ENCODE data around the gene ACAA1.
"Not testable (repeated sequence)": the region's sequence is repeated elsewhere in the genome, so short reads cannot be mapped to it uniquely, and the experiment has no call there.

ACAA1 gene

DNA sequence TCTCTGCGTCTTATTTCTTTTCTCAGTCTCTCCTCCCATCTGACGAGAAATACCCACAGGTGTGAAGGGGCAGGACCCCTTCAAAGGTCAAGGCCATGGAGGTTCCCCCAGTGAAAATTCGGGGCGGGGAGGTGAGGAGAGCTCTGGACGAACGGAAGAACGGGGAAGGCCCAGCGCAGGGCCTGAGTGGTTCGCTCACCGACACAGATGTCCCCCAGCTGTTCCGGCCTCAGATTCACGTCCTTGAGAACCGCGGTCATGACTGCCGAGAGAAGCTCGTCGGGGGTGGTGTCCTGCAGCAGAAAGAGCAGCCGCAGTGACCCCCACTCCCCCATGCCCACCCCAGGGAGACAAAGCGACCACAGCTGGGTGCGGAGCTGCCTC, 542 bp downstream of the ACAA1 start:
- in situ Hi-C loops (cut with HindIII; ENCODE audit: low sequenced_read_pairs) = no loop called here

DNA sequence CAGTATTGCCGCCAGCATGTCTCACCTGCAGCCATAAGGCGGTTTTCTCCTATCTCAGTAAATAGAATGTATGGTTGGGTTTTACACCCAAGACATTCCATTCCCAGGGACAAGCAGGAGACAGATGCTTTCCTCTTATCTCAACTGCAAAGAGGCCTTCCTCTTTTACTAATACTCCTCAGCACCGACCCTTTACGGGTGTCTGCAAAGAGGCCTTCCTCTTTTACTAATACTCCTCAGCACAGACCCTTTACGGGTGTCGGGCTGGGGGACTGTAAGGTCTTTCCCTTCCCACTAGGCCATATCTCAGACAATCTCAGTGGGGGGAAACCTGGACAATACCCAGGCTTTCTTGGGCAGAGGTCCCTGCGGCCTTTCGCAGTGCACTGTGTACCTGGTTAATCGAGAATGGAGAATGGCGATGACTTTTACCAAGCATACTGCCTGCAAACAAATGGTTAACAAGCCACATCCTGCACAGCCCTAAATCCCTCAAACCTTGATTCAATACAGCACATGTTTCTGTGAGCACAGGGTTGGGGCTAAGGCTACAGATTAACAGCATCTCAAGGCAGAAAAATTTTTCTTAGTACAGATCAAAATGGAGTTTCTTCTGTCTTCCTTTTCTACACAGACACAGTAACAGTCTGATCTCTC, 1.2 kb downstream of the ACAA1 start:
- in situ Hi-C loops (cut with HindIII; ENCODE audit: low sequenced_read_pairs) = not testable (repeated sequence)

DNA sequence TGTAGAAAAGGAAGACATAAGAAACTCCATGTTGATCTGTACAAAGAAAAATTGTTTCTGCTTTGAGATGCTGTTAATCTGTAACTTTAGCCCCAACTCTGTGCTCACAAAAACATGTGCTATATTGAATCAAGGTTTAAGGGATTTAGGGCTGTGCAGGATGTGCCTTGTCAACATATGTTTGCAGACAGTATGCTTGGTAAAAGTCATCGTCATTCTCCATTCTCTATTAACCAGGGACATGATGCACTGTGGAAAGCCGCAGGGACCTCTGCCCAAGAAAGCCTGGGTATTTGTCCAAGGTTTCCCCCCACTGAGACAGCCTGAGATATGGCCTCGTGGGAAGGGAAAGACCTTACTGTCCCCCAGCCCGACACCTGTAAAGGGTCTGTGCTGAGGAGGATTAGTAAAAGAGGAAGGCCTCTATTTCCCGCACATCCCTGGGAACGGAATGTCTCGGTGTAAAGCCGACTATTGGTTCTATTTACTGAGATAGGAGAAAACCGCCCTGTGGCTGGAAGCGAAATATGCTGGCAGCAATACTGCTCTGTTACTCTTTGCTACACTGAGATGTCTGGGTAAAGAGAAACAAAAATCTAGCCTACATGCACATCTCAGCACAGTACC, 2.3 kb downstream of the ACAA1 start:
- in situ Hi-C loops (cut with HindIII; ENCODE audit: low sequenced_read_pairs) = not testable (repeated sequence)

DNA sequence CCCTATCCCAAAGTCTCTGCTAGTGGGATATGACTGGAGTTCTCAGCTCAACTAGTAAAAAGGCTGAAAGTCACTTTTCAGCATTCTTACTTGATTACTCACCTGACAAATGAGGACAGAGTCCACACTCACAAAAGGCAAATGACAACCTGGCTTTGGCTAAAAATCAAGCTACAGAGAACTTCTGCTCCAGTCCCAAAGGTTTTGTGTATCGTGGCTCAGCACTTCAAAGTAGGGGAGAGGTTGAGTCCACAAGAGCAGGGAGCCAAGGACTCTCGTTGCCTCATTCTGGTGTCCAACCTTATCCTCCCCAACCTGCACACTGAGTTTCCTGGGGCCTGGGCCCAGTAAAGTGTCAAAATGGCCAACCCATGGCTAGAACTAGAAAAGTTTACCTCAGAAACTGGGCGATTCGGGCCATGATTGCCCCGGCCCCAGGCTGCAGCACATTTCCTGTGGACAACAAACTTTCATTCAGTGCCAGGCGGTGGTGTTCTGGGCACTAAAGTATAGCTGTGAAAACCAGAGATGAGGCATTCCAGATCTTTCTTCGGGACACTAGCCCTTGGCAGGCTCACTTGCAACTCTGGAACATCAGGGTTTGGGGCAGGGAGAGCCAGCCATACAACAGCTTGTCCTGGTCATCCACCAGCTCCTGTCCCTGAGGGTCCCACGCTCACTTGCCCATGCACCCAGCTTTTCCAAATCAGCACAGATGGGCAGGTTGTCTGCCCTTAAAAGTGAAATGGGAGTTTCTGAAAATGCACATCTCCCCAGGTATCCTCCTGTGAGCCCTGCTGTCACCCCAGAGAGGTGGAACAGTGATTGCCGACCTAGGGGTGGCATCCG, 3.1 kb downstream of the ACAA1 start:
- in situ Hi-C loops (cut with HindIII; ENCODE audit: low sequenced_read_pairs) = no loop called here

DNA sequence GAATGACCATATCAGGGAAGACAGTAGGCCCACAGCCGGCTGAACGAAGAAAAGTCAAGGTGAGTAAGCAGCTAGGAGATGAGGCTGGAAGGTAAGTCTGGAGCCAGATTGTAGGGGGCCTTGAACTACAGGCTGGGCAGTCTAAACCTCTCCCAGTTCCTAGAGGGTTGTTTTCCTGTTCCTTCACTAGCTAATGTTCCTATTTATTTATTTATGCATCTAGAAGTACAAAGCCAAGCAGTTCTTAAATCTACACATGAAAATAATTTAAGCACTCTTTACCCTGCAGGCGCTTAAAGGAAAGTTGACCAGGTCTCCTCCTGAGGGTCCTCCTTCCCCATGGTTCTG, 3.7 kb downstream of the ACAA1 start:
- in situ Hi-C loops (cut with HindIII; ENCODE audit: low sequenced_read_pairs) = no loop called here

DNA sequence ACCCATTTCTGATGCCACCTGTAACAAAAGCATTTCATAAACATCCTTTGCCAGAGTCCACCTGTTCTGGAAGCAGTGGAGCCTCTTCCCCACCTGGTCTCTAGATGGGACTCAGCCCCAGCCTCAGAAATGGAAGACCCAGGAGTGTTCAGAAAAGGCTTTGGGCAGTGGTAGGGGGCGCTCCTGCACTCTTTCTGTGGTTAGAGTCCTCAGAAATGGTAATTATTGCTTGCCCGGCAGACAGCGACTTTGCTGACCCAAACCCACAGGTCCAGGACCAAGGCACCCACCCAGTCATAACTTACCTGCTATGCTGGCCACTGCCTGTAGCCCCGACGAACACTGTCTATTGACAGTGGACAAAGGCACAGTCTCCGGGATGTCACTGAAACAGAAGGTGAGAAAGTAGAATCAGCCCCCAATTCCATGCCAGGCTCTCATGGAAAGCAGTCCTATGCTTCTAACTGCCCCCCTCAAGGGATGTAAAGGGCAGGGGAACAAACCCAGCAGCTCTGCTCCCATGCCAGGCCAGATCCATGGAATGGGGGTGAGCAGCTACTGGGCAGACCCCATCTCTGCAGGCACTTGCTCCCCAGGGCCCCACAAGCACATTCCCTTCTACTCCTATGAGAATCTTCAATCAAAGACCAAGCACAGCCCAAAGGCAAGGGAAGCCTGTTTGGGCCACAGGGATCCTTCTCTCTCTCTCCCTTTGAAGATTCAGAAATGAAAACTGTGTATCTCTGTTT, 5.1 kb downstream of the ACAA1 start:
- in situ Hi-C loops (cut with HindIII; ENCODE audit: low sequenced_read_pairs) = no loop called here

DNA sequence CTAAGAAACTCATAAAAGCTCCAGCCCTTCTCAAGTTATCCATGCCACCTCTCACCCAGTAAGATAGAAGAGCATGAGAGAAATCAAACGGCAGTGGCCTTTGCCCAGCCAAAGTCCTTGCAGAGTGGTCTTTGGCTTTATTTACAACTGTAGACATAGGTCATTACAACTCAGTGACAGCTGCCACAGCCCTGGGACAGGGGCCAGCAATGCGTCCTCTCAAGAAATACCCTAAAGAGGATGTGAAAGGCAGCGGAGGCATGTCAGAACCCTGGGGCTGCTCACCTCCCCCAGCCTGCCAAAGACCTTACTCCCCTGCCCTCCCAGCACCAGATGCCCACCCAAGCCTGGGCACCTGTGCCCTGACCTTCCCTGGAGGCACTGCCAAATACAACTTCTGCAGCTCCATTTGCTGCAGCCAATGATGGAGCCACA, 6.3 kb downstream of the ACAA1 start:
- in situ Hi-C loops (cut with HindIII; ENCODE audit: low sequenced_read_pairs) = no loop called here

DNA sequence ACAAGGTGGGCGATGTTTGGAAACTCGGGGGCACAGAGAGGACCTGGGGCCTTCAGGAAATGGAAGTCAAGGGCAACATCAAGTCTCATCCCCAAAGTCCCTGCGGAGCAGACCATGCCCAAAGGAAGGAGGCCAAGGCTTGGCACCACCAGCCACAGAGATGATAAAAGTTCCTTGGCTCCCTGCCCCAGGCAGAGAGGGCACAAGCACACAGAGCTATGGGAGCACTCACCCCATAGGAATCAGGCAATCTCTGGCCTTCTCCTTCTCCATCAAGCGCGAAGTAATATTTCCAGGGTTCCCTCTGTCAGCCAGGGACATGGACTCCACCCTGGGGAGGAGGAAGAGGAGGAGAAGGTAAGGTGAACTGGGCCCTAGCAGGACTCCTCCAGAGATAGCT, 7.9 kb downstream of the ACAA1 start:
- in situ Hi-C loops (cut with HindIII; ENCODE audit: low sequenced_read_pairs) = no loop called here

DNA sequence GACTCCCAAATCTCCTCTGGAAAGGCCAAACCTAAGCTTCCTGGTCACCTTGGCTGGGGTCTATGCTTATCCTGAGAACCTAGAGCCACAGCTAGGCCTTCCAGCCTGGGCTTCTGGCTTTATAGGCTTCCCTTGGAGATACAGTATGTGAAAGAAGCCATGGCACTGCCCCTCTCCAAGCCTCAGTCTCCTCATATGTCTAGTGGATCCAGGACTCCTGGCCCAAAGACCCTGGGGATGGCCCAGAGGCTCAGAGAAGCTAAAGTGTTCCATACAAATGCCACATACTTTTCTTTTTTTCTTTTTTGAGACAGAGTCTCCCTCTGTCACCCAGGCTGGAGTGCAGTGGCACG, 8.6 kb downstream of the ACAA1 start:
- in situ Hi-C loops (cut with HindIII; ENCODE audit: low sequenced_read_pairs) = no loop called here

DNA sequence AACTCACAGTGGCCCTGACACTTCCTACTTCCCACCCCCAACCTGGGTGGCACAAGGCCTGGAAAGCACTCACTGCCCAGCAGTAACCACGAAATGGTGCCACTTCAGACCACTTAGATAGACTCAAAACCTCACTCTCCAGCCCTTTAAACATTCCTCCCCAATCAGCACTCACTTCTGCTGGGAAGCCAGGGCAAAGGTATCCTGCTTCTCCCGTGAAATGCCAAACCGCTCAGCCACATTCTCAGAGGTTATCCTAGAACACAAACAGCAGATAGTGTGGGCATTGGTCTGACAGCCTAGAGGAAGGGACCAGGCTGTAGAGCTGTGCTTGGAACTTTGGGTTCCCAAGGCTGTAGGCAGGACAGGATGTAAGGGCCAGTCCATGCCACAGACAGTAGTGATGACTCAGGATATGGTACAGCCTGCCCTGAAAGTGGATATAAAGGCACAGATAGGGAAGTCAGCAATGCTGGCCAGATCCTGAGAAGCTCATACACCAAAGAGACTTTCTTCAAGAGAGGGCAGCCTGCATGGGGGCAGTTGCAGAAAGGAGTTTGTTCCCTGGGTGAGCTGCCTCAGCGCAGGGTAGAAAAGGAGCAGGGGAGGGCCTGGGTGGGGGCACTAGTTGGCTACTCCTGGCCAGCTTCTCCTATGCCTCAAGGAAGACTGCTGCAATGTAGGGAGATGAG, 9.2 kb downstream of the ACAA1 start:
- in situ Hi-C loops (cut with HindIII; ENCODE audit: low sequenced_read_pairs) = no loop called here

DNA sequence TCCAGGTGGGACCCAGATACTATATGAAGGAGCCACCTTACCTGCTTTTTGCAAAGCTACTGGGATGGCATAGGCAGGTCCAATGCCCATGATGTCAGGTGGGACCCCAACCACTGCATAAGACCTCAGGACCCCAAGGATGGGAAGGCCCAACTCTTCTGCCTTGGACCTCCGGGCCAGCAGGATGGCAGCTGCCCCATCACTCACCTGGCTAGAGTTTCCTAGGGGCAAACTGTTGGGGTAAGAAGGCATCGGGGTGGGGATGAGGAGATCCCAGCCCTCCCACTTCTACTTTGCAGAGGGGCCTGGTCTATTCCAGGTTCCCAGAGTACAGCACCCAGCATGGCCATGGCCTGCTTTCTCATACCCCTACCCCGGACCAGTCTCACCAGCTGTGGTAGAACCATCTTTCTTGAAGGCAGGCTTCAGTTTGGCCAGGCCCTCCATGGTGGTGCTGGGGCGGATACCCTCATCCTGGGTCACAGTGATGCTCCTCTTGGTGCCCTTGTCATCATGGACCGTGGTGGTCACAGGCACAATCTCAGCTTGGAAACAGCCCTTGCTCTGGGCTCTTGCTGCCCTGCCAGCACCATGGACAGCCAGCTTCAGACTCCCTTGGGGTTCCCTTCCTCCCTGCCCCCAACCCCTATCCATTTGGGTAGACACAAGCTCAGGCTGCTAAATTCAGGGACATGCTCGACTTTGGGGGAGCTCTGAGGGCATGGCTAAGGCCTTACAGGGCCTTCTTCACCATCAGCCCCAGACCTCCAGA, 10.6 kb downstream of the ACAA1 start:
- in situ Hi-C loops (cut with HindIII; ENCODE audit: low sequenced_read_pairs) = no loop called here

DNA sequence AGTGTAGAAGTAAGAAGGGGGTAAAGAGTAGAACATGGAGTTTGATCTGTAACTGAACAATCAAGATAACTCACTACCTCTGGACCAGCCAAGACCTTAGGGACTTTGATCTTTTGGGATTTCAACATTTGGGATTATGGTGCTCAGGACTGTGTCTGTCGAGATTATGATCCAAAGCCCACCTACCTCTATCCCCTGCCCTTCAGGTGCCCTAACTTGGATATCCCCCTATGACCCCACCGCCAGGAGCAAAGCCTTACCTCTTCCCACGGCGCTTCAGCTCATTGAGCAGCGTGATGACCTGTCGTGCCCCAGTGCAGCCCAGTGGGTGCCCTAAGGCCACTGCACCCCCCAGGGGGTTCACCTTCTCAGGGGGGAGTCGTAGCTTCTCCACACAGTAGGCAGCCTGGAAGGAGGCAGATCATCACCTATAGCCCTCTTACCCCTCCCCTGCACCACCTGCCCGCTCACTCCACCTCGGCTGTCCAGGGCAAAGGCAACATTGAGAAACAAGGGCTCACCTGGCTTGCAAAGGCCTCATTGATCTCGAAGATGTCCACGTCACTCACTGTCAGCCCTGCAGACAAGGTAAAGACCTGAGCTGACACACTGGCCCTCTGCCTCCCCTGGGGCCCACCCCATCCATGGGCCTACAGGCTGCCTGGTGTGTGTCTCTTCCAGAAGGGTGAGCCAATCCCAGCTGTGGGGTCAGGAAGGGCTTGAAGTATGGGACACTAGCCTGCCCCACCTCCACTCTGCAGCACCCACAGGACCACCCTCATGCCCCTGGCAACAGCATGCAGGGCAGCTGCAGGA, 11.4 kb downstream of the ACAA1 start:
- in situ Hi-C loops (cut with HindIII; ENCODE audit: low sequenced_read_pairs) = no loop called here

DNA sequence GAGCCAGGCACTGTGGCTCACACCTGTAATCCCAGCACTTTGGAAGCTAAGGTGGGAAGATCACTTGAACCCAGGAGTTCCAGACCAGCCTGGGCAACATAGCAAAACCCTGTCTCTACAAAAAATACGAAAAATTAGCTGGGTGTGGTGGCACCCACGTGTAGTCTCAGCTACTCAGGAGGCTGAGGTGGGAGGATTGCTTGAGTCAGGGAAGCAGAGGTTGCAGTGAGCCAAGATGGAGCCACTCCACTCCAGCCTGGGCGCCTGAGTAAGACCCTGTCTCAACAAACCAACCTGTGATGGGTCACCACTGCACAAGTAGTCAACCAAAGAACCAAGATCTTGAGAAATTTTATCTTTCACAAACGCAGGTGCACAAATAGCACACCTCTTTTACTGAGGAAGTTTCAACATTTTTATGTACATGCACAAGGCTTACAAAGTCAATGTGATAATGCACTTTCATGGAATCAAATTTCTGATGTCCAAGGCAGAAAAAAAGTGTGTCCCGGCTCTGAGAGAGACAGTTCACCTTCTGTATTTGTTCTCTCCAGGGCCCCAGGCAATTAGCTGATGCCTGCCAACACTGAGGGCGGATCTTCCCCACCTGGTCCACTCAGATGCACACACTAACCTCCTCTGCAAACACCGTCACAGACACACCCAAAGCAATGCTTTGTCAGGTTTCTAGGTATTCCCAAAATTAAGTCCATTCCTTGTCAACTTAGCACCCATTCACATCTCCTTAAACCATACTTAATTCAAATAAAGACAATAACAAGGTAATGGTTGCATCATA, 12.4 kb downstream of the ACAA1 start:
- in situ Hi-C loops (cut with HindIII; ENCODE audit: low sequenced_read_pairs) = no loop called here

DNA sequence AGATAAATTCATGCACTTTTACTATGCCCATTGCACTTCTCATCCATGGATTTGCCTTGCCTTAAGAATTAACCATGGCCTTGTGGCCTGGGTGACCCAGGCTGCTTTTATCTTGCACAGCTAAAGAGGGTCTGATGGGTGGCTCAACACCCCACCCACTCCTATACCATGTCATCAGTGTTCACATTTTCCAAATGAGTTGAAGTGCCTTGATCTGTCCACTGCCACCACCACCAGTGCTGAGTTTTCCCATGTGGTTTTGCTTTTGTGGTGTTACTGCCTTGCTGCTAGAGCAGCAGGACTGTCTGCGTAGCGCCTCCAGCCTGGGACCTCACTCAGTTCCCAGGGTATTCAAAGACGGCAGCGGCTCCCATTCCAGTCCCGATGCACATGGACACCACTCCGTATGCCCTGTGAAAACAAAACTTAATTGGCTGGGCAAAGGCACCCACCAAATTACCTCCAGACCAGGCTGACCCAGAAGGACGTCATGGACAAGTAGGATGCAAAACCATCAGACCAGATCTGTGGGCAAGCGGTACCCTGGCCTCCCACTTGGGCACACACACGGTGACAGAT, 14.1 kb downstream of the ACAA1 start:
- in situ Hi-C loops (cut with HindIII; ENCODE audit: low sequenced_read_pairs) = no loop called here

DNA sequence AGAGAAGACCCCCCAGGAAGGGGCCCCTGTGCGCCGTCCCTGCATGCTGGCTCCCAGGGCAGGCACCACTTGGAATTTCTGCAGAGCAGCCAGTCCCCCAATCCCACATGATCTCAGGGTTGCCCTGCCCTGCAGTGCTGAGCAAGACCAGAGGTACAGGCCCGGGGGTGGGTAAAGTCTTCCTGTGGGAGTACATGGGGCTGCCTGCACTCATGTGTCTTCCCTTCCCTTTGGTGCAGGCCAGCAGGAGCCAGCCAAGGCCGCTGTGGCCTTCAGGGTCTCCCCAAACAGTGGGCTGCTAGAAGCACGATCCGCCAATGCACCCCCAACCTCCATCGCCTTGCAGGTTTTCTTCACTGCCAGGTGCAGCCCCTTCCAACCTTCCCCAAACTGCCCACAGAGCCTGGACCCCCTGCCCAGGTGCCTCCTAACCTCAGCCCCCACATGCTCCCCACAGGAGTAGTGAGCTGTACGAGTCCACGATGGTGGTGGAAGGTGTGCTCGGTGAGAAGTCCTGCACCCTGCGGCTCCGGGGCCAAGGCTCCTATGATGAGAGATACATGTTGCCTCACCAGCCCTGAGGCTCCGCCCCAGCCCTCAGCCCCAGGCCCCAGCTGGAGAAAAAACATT, 15.0 kb downstream of the ACAA1 start:
- in situ Hi-C loops (cut with HindIII; ENCODE audit: low sequenced_read_pairs) = no loop called here

DNA sequence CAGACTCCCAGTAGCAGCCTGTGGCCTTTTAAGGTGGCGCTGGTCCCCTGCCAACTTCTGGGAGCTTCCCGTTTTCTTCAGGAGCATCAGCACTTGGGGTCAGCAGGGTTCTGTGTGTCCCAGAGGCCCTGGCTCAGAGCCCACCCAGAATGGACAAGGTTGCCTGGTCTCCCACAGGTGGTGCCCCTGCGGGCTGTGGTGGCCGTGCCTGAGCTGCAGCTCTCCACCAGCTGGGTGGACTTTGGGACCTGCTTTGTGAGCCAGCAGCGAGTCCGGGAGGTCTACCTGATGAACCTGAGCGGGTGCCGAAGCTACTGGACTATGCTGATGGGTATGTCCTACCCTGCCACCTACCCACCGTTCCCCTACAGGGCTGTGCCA, 15.5 kb downstream of the ACAA1 start:
- in situ Hi-C loops (cut with HindIII; ENCODE audit: low sequenced_read_pairs) = no loop called here

DNA sequence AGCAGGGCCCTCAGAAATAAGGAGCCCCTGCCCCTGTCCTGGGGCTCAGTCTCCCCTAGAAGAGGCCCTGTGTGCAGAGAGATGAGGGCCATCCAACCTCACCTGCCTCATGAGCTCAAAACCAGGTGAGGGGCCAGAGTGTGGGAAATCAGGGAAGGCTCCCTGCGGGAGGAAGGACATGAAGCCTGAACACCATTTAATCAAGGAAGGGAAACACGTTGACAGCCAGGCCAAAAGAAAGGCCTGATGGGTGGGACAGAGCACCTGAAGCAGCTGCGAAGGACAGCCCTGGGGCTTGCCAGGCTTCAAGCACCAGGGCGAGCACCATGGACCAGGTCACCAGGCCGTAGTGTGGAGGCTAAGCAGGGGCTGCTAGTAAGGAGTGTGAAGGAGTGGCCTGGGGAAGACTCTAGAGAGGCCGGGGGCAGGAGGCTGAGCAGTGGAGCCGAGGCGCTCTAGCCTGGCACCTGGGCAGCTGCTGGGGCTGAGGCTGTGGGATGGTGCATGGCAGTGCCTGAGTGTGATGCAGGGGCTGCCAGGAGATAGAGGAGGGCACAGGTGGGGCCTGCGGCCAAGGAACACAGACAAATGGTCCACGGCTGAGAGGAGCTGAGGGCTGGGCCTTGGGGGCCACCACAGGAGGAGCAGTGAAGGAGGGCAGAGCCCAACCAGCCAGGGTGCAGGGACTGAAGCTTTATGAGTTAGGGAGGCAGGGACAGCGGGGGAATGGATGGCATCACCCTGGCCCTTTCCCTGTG, 16.1 kb downstream of the ACAA1 start:
- in situ Hi-C loops (cut with HindIII; ENCODE audit: low sequenced_read_pairs) = no loop called here
